Measurements from ENCODE around the gene SDK2. TPM values are rescaled to one million over a fixed set of nuclear protein-coding genes. Genes with fewer than 3 reads are reported as not detected.

The SDK2 gene
- total and polyA plus RNA-seq, 2 experiments from 2014 or later = 0.74 to 5.1 TPM

- ATAC-seq = no peak
- Histone ChIP-seq H3K4me3 (no peak overlapping the region), H2AFZ (no peak overlapping the region), H3F3A (replicated peaks; ENCODE audit: low read depth) (no peaks in the 10 kb centered on the region), H3K4me2 (no peak overlapping the region), H3K27ac (ENCODE audit: low read depth) (no peak overlapping the region), H3K27me3 (ENCODE audit: insufficient read depth) (no peaks in the 10 kb centered on the region), H4K20me1 (replicated peaks; ENCODE audit: insufficient read depth) (no peaks in the 10 kb centered on the region), H3K9me2 (ENCODE audit: insufficient read depth) (0 out of 2 replicates have a peak, but pooled peaks cover 3% of the 10 kb centered on the region), H3K4me1 (ENCODE audit: insufficient read depth) (peaks cover 14% of the 10 kb centered on the region), H3K79me2 (replicated peaks; ENCODE audit: insufficient read depth) (no peaks in the 10 kb centered on the region), H3K36me3 (ENCODE audit: insufficient read depth) (no peaks in the 10 kb centered on the region)
- no peak for DNase-seq (ENCODE audit: low spot score)
- TF ChIP-seq ETS1 (IDR thresholded peaks at IDR 0.05) = no peak
- TF ChIP-seq, protein P1, sequence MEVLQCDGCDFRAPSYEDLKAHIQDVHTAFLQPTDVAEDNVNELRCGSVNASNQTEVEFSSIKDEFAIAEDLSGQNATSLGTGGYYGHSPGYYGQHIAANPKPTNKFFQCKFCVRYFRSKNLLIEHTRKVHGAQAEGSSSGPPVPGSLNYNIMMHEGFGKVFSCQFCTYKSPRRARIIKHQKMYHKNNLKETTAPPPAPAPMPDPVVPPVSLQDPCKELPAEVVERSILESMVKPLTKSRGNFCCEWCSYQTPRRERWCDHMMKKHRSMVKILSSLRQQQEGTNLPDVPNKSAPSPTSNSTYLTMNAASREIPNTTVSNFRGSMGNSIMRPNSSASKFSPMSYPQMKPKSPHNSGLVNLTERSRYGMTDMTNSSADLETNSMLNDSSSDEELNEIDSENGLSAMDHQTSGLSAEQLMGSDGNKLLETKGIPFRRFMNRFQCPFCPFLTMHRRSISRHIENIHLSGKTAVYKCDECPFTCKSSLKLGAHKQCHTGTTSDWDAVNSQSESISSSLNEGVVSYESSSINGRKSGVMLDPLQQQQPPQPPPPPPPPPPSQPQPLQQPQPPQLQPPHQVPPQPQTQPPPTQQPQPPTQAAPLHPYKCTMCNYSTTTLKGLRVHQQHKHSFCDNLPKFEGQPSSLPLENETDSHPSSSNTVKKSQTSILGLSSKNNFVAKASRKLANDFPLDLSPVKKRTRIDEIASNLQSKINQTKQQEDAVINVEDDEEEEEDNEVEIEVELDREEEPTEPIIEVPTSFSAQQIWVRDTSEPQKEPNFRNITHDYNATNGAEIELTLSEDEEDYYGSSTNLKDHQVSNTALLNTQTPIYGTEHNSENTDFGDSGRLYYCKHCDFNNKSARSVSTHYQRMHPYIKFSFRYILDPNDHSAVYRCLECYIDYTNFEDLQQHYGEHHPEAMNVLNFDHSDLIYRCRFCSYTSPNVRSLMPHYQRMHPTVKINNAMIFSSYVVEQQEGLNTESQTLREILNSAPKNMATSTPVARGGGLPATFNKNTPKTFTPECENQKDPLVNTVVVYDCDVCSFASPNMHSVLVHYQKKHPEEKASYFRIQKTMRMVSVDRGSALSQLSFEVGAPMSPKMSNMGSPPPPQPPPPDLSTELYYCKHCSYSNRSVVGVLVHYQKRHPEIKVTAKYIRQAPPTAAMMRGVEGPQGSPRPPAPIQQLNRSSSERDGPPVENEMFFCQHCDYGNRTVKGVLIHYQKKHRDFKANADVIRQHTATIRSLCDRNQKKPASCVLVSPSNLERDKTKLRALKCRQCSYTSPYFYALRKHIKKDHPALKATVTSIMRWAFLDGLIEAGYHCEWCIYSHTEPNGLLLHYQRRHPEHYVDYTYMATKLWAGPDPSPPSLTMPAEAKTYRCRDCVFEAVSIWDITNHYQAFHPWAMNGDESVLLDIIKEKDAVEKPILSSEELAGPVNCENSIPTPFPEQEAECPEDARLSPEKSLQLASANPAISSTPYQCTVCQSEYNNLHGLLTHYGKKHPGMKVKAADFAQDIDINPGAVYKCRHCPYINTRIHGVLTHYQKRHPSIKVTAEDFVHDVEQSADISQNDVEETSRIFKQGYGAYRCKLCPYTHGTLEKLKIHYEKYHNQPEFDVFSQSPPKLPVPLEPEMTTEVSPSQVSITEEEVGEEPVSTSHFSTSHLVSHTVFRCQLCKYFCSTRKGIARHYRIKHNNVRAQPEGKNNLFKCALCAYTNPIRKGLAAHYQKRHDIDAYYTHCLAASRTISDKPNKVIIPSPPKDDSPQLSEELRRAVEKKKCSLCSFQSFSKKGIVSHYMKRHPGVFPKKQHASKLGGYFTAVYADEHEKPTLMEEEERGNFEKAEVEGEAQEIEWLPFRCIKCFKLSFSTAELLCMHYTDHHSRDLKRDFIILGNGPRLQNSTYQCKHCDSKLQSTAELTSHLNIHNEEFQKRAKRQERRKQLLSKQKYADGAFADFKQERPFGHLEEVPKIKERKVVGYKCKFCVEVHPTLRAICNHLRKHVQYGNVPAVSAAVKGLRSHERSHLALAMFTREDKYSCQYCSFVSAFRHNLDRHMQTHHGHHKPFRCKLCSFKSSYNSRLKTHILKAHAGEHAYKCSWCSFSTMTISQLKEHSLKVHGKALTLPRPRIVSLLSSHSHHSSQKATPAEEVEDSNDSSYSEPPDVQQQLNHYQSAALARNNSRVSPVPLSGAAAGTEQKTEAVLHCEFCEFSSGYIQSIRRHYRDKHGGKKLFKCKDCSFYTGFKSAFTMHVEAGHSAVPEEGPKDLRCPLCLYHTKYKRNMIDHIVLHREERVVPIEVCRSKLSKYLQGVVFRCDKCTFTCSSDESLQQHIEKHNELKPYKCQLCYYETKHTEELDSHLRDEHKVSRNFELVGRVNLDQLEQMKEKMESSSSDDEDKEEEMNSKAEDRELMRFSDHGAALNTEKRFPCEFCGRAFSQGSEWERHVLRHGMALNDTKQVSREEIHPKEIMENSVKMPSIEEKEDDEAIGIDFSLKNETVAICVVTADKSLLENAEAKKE (CRISPR knock-in tag; IDR thresholded peaks at IDR 0.05) = no peak
- TF ChIP-seq EZH2 (IDR thresholded peaks at IDR 0.05; ENCODE audit: low read depth, unreplicated experiment) = no peak
- TF ChIP-seq JUNB (IDR thresholded peaks at IDR 0.05; ENCODE audit: unreplicated experiment) = no peak
- no peak for TF ChIP-seq CREB1 (CRISPR knock-in tag; IDR thresholded peaks at IDR 0.05; ENCODE audit: low read depth)
- TF ChIP-seq EZH2phosphoT487 (IDR thresholded peaks at IDR 0.05; ENCODE audit: unreplicated experiment) = no peak
- no peak for TF ChIP-seq POLR2AphosphoS5 (IDR thresholded peaks at IDR 0.05; ENCODE audit: low read depth)
- Mint-ChIP-seq H3K27me3 (ENCODE audit: insufficient read depth, low read depth, poor library complexity) (peaks cover 7% of the 10 kb centered on the region), H3K36me3 (ENCODE audit: low read depth) (no peaks in the 10 kb centered on the region), H3K27ac (no peak overlapping the region), H3K4me1 (peaks cover 29% of the 10 kb centered on the region), H3K4me3 (no peak overlapping the region), H3K9me3 (no peaks in the 10 kb centered on the region; the same call in 2 of the 3 replicates)
These were observed 152.6 kb downstream of the SDK2 start for GRCh38 chr17:73491648-73492047.
